ENCODE data around the gene MPG. TPM values are rescaled to one million over a fixed set of nuclear protein-coding genes. Genes with fewer than 3 reads are reported as not detected.

The MPG gene
- total RNA-seq, 1 experiment from 2014 or later = 210 TPM

DNA sequence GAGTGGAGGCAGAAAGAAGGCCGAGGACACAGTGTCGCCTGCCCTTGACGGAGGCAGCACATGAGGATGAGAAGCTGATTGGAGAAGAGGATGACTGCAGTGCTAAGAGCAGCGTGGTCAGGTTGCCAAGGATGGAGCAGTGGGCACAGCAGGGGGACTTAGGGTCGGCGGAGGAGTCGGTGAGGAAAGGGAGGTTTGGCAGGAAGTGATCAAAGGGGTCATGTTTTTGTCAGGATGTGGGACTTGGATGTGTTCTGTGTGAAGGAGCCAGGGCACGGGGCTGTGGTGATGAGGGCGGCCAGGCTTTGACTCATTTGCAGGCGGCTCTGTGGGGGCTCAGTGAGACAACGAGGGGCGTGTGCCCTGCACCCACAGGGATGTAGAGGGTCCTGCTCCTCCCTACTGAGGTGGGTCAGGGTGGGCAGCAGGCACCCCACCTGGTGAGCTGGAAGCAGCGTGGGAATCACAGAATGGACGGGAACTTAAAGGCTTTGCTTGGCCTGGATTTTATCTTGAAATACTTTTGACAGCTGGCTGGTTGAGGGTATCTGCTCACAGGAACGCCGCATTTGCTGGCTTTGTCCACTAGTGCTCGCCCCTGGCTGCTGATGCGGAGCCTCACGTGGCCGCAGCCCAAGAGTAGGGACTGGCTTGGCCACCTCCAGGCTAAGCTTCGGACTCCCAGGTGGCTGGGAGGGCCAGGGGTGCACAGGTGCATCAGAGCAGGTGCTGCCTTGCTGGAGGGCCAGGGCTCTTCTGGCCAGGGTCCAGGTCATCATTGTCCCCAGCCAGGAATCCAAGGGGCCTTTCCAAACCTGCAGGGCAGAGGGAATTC lies 6.0 kb downstream of the MPG start:
- DNase-seq (ENCODE audit: low read depth) = peak; percentile 92

DNA sequence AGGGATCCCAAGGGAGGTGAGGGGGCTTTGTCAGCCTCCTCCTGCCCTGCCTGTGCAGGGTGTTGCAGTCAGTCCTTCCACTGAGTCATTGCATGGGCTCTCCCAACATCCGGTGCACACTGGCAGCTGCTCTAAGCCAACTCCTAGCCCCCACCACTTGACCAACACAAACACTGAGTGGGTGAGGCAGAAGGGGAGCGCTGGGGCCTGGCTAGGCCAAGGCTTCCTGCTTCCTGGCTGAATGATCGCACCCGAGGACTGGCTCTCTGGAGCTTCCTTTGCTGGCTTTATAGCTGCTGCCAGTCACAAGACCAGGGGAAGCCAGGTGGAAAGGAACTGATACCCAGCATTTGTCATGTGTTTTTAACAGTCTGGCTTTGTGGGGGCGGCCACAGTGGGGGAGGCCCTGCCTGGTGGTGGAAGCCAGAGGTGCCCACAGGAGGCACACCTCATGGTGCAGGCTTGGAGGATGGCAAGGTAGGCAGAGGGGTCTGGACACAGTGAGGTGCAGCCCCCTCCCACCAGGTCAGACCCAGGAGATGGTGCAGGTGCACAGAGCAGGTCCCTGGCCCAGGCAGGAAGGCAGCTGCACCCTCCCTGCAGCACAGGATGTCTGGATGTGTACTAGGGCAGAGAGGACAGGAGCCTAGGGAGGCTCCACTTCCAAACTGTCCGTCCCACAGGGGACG lies 6.8 kb downstream of the MPG start:
- DNase-seq (ENCODE audit: low read depth) = peak; percentile 99

DNA sequence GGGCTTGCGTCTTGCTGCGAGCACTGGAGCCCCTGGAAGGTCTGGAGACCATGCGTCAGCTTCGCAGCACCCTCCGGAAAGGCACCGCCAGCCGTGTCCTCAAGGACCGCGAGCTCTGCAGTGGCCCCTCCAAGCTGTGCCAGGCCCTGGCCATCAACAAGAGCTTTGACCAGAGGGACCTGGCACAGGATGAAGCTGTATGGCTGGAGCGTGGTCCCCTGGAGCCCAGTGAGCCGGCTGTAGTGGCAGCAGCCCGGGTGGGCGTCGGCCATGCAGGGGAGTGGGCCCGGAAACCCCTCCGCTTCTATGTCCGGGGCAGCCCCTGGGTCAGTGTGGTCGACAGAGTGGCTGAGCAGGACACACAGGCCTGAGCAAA lies 7.4 kb downstream of the MPG start:
- no peak for DNase-seq (ENCODE audit: low read depth)

DNA sequence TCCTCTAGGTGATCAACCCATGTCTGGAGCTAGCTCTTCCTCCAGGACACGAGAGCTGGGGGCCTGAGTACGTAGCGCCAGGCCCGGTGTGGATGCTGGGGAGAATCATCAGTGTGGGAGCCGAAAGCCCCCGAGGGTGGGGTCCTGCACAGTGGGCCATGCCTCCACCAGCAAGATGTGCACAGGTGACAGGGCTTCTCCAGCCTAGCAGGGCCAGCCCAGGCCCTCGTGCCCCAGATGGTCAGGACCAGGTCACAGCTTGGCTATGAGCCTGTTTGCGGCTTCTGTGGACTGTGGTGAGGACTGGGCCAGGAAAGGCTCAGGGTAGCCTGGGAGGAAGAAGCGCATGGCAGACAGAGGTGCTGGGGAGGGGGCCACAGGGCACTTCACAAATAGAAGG lies 7.8 kb downstream of the MPG start:
- DNase-seq (ENCODE audit: low read depth) = no peak

DNA sequence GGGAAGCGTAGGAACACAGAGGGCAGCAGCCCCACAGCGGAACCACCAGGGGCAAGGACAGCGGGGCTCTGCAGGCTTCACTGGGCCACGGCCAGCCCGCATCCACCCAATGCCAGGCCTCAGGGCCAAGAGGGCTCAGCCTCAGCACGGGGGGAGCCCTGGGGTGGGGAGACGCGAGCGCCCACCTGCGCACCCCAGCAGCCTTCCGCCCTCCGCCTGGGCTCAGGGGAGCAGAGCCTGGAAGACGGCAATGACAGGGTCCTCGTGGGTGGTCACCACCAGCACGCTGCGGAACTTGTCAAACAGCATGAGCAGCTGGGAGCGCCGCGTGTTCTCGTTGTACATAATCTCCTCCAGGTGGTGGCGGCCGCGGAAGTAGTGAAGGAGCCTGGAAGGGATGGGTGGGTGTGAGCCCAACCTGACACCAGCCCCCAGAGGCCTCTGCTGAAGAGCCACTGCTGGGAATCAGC lies 8.5 kb downstream of the MPG start:
- DNase-seq (ENCODE audit: low read depth) = no peak

DNA sequence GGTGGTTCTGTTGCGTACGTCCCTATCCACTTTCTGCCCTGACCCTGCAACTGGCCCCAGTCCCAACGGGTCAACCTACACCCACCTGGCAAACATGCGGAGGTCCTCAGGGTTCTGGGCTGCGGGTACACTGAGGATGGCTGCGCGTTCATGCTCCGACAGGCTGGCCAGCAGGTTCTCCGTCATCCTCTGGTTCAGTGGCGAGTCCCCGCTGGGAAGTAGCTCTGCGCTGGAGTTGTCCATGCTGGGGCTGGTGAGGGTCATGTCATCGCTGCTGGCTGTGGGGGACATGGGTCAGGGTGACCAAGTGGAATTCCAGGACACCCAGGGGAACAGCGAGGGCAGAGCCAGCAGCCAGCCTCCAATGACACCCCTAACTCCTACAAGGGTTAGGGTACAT lies 10.6 kb downstream of the MPG start:
- no peak for DNase-seq (ENCODE audit: low read depth)

DNA sequence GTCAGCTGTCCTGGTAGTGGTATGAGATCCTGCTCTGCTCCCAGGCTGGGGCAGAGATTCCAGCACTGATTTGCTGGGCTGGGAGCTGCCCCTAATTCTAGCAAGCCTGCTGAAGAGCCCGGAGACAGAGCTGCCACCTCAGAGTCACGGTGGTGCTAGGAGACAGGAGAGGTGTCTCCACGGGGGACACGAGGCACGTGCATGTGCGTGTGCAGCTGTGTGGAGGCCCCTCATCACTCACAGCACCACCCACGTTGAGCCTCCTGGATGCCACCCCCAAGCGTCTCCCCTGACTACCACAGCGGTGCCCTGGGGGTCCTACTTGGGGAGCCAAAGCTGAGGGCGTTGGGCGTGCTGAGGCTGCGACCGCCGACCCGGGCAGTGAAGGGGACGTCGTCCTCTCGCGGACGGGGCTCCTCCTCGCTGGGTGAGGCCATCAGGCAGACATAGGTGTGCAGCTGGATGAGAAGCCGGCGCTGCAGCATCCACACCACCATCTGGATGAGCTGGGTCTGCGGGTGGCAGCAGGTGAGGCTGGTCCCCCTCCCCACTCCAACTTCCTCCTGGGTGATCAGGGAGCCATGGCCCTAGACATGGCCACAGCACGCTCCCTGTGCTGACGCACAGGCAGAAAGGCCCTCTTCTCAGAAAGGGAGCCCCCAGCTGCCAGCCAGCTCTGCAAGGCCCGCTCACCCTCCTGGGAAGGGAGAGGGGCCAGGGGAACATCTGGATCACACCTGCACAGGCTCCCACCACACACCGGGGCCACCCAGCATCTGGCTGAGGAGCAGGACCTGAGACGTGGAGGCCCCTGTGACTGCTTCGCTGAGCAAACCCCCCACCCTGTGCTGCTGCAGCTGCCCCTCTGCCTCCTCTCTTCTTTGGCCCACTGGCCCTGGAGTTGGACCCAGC lies 11.6 kb downstream of the MPG start:
- DNase-seq (ENCODE audit: low read depth) = no peak

DNA sequence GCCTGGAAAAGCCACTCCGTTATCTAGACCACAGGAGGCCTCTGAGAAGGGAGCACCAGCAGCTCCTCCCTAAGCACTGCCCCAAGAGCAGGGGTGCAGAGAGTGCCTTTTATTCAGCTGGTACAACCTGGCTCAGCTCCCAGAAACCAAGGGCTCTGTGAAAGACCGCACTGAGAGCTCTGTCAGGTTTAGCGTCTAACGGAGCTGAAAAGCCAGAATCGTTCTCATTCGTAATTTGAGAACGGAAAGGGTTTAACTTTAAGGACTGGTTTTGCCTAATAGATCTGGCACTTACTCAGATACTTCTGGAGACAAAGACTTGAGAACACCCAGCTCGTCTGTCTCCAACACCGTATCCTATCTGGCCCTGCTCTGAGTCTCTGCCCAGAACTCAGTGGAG lies 13.5 kb downstream of the MPG start:
- DNase-seq (ENCODE audit: low read depth) = no peak

DNA sequence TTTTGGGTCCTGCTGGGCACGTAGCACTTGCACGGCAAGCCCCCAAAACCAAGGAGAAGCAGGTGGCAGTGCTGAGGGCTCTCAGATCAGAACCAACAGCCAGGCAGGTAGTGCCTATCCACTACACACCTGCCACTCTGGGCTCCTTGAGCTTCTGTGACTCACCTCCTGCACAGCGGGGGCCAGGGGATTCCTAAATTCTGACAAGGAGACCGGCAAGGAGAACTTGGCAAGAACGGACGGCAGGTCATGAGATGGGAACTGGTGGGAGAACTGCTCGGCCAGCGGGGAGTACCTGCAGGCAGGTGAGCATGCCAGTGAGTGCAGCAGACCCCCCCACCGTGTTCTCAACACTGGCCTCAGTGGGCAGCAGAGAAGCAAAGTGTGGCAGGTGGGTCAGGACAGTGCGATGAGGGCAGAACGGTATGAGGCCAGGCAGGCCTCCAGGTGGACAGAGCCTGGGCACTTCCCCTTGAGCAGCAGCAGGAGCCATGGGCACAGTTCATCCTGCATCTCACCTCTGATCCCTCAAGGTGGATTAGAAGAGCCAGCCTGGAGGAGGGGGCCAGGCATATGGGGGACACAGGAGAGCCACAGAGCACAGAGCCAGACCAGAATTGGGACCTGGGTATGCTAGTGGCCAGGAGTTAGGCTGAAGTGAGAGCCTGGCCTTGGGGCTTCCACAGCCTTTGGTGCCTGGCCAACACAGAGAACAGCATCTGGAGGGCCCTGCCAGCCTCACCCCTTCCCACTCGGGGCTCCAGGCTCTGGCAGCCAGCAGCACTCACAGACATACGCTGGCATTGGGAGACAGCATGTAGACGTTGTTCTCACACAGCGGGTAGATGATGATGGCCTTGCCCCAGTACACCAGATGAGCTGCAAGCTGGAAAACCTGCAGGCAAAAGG lies 14.7 kb downstream of the MPG start:
- no peak for DNase-seq (ENCODE audit: low read depth)

DNA sequence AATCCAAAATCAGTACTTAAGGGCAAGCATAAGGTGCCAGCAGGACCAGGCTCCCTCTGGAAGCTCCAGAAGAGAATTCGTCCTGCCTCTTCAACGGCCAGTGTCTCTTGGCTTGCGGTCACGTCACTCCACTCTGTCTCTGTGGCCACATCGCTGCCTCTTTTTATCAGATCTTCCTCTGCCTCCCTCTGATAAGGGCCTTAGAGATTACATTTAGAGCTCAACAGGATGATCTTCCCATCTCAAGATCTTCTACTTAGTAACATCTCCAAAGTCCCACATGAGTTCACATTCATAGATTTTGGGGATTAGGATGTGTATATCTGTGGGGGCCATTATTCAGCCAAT lies 16.9 kb downstream of the MPG start:
- no peak for DNase-seq (ENCODE audit: low read depth)

DNA sequence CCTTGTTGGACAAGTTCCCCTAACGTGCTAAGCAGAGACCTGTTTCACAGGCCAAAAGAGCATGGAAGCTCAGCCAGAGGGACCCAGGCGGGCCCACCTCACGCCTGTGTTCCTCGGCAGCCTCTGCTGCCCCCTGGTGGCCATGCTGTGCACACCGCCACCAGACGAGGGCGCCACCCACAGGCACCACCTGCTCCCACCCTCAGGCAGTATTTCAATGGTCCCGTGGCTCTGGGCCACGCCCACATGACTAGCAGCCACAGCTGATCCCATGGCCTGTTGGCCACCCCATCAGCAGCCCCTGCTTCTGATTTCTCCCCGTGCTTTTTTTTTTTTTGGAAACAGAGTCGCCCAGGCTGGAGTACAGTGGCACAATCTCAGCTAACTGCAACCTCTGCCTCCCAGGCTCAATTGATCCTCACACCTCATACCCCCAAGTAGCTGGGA lies 18.9 kb downstream of the MPG start:
- peak; percentile 84 for DNase-seq (ENCODE audit: low read depth)

DNA sequence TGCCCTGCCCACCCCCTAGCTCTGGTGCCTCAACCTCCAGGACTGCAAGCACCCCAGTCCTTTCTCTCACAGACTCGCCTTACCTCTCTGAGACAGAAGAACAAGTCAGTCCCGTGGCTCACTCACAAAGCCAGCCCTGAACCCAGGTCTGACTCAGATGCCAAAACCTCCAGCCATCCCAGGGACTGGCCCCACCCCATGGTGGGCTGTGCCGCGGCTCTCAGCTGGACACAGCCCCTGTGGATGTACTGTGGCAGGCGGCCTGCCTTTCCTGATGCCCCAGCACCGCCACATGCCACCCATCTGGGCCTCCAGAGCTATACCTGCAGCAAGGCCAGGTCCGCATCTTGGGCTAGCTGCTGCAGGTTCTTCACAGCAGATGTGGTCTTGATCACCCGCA lies 19.8 kb downstream of the MPG start:
- DNase-seq (ENCODE audit: low read depth) = peak; percentile 63

DNA sequence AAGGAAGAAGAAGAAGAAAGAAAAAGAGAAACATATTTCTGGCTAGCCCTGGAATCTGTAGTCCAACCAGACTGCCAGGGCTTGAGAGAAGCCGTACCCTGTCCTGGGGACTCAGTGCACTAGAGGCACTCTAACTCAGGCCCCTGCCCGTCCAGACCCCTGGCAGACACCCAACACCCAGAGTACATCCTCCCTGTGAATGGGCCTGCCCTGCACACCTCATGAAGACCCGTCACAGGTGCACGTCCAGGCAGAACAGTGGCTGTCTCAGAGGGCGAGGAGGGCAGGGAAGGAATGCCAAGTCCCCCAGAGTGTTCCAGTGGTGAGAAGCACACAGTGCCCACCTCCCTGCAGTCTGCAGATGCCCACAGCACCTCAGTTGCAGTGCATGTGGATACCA lies 23.0 kb downstream of the MPG start:
- DNase-seq (ENCODE audit: low read depth) = no peak

DNA sequence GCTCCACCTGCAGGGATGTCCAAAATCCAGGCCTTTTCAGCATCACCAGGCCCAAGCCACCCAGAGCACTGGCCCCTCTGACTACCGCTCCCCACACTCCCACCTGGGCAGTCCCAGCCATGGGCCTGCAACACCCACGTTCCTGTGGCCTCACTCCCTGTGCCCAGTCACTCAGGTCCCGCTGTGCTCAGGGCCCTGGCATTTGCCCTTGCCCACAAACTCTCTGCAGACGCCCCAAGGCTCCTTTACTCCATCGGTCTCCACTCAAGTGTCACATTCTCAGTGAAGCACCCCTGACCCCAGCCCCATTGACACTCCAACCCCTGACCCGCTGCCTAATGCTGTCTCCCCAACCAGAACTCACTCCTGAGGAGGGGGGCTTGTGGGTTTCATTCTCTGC lies 23.6 kb downstream of the MPG start:
- no peak for DNase-seq (ENCODE audit: low read depth)

DNA sequence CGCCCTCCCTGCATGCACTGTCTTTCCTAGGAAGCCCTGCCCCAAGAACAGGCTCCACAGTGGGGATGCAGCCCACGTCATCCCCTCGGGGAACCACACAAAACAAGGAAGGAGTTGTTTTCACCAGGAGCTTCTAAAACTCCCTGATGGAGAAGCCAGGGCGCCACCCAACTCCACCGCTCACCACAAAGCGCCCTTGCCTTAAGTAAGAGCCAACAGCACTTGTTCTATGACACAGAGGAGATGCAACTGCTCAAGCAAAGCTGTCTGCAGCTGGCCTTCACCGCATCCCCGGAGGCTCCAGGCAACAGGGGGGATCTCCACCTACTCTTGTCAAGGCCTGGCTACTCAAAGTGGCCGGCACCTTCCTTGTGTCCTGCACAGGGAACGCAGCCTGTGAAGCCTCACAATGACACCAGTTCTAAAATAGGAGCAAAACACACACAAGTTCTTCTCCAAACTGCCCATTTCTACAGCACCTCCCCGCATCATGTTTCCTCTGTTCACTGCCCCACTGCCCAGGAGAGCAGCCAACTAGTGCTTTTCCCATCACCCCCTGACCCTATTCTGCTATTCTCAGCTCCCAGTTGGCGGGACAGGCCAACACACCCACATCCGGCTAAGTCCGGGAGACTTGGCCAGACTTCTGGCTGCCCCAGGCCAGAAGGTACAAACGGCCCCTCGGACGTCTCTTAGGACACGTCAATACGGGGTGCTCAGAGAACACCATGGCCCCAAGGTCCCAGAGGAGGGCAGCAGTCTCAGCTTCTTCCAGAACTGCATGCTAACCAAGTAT lies 24.2 kb downstream of the MPG start:
- DNase-seq (ENCODE audit: low read depth) = no peak

DNA sequence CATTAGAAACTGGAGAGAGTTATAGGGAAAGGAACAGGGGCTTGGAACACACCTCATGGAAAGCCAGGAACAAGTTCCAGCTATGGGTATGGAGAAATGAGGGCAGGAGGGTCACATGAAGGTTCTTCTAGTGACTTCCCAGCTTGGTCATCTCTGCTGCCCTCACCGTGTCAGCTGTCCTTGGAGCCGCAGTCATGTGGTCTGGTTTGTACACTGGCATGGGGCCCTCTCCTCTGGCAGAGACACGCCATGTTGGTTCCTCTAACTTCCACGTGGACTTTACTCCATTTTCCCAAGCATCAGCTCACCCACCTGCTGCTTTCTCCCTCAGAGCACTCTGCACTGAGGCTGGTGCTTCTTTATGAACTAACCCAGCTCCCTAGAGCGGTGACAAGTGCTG lies 26.3 kb downstream of the MPG start:
- DNase-seq (ENCODE audit: low read depth) = no peak

DNA sequence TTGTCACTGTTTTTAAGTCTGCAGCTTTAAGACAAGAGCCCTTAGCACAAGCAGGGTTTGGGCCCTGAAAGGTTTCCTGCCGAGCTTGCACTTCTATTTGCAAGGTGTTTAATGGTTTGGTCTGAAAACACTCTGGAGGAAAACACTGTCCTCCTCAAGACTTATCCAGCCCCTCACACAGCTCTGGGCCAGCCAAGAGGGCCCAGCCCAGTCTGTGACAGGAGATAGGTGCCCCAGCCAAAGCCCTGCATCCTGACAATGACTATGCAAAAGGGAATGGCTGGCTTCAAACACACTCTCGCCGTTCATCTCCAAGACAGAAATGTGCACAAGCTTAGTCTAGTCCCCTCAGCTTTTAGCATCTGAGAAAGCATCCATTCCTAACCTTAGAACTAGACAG lies 26.9 kb downstream of the MPG start:
- DNase-seq (ENCODE audit: low read depth) = no peak

DNA sequence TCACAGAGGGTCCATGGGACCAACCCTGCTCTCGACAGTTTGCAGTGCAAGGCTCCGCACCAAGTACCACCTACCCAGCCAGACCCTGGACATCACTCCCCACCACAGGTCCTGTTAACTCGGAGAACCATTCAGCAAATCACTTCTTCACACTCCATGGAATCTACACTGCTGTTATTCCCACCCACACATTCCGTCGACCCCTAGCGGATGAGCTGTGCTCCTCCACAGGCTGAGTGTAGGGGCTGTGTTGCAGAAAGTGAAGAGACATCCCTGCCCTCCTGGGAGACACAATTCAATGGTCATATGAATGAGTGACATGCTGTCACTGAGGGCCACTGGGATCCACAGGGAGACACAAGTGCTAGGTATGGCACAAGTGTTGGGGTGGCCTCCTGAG lies 27.5 kb downstream of the MPG start:
- no peak for DNase-seq (ENCODE audit: low read depth)

DNA sequence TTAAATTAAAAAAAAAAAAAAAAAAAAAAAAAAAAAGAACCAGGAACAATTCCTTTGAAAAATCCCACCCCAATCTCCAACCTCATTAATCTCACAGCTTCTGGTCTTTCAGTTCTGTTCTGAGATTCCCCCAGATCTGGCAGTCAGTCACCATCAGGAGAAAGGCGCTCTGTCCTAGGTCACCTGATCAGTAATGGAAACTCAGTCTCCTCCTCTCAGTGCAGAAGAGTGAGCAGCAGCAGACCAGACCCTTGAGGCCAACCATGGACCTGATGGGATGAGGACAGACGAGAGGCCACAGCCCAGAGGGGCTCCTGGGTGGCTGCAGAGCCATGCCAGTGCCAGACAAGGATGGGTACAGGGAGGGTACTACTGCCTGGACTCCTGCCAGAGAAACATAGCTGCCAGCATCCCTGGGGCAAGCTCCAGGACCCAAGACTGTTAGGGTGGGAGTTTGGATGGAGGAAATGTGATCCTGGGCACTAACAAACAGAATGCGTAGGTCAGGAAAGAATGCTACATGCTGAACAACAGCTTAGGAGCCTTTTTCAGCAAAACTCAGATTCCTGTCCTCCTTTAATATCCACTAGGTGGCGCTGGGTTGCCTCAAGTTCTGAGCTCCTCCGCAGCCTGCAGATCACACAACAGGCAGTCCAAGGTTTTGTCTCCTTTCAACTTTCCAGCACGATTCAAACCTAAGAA lies 28.7 kb downstream of the MPG start:
- peak; percentile 72 for DNase-seq (ENCODE audit: low read depth)
